HG02870 (cell line): ENCODE measurements around the gene ANO2.
"Not testable (repeated sequence)": the region's sequence is repeated elsewhere in the genome, so short reads cannot be mapped to it uniquely, and the experiment has no call there.

Experiments
- ATAC-seq: cut with Tn5 transposase; IDR thresholded peaks from one replicate; pipeline ENCODE4 v1.9.1; 2021; ENCODE audit warnings: mild to moderate bottlenecking, moderate library complexity; ENCODE audit not compliant: unreplicated experiment

The ANO2 gene

GRCh38 chr12:5830111-5830510, 114.9 kb downstream of the ANO2 start:
- no peak for ATAC-seq

GRCh38 chr12:5827591-5827990, 117.5 kb downstream of the ANO2 start:
- no peak for ATAC-seq

- ATAC-seq, result not testable (repeated sequence)
Measured at GRCh38 chr12:5825761-5826160, 119.3 kb downstream of the ANO2 start.

GRCh38 chr12:5818877-5819276, 126.2 kb downstream of the ANO2 start:
- ATAC-seq, result not testable (repeated sequence)

GRCh38 chr12:5817246-5817645, 127.8 kb downstream of the ANO2 start:
- no peak for ATAC-seq

- ATAC-seq, result no peak
Measured at GRCh38 chr12:5809586-5809985, 135.5 kb downstream of the ANO2 start.

- no peak for ATAC-seq
Measured at GRCh38 chr12:5808981-5809380, 136.1 kb downstream of the ANO2 start.

GRCh38 chr12:5807514-5808219, 137.4 kb downstream of the ANO2 start:
- no peak for ATAC-seq

GRCh38 chr12:5807090-5807414, 138.0 kb downstream of the ANO2 start:
- no peak for ATAC-seq

GRCh38 chr12:5806371-5807089, 138.5 kb downstream of the ANO2 start:
- ATAC-seq, result no peak

- no peak for ATAC-seq
Measured at GRCh38 chr12:5803532-5803931, 141.5 kb downstream of the ANO2 start.

- no peak for ATAC-seq
Measured at GRCh38 chr12:5798242-5799015, 146.6 kb downstream of the ANO2 start.

- ATAC-seq, result no peak
Measured at GRCh38 chr12:5797661-5798060, 147.4 kb downstream of the ANO2 start.

- no peak for ATAC-seq
Measured at GRCh38 chr12:5796959-5797225, 148.2 kb downstream of the ANO2 start.

- no peak for ATAC-seq
Measured at GRCh38 chr12:5796171-5796958, 148.7 kb downstream of the ANO2 start.

GRCh38 chr12:5794156-5794555, 150.9 kb downstream of the ANO2 start:
- no peak for ATAC-seq

GRCh38 chr12:5792343-5792742, 152.7 kb downstream of the ANO2 start:
- ATAC-seq, result no peak

- ATAC-seq, result no peak
Measured at GRCh38 chr12:5789469-5789968, 155.5 kb downstream of the ANO2 start.

GRCh38 chr12:5787828-5788227, 157.2 kb downstream of the ANO2 start:
- ATAC-seq, result no peak

GRCh38 chr12:5785601-5786000, 159.5 kb downstream of the ANO2 start:
- ATAC-seq, result no peak

GRCh38 chr12:5784462-5785130, 160.5 kb downstream of the ANO2 start:
- no peak for ATAC-seq
